OCI-LY7 (cell line): ENCODE results near the gene KIAA0232.

Source experiments
- CTCF ChIP-seq: fragments of 200-600 bp; sonication (generic); conservative IDR thresholded peaks from 2 replicates; pipeline ENCODE4 v1.5.1; 2014; ENCODE audit warnings: mild to moderate bottlenecking, antibody characterized with exemption, low read length, moderate library complexity, mixed read lengths
- EZH2phosphoT487 ChIP-seq: fragments of 200-600 bp; sonication (generic); IDR thresholded peaks from 2 replicates; pipeline ENCODE4 v1.6.1; 2018; ENCODE audit warnings: low read depth, borderline replicate concordance, mild to moderate bottlenecking, mixed run types, antibody characterized with exemption, low read length, moderate library complexity, mixed read lengths

- no peak for TF ChIP-seq CTCF
- no peak for TF ChIP-seq EZH2phosphoT487
Observed at GRCh38 chr4:6772223-6772928, 10.2 kb upstream of the KIAA0232 start.
